Esophagus squamous epithelium (tissue), 5 donors: ENCODE results near the gene C1RL. TPM values are rescaled to one million over a fixed set of nuclear protein-coding genes. Genes with fewer than 3 reads are reported as not detected.

Experiments used
- DNase-seq: peaks from one replicate; lab custom pipeline; 2025; lab: John Stamatoyannopoulos, UW
- H3K27ac ChIP-seq, 4 donors: fragments of 200-600 bp; sonication (generic); one replicate each; pipeline ENCODE4 v1.5.1; 2016 to 2019; ENCODE audit warnings: mild to moderate bottlenecking in 1 of 4
- H3K27me3 ChIP-seq, 4 donors: fragments of 200-600 bp; sonication (generic); 1 replicate in 3 of 4; 2 replicates in 1 of 4; pipeline versions ENCODE4 v1.5.1 to v1.6.0; 2017 to 2021; ENCODE audit warnings: antibody characterized with exemption in 1 of 4
- H3K36me3 ChIP-seq, 3 donors: fragments of 200-600 bp; sonication (generic); one replicate each; pipeline ENCODE4 v1.5.1; 2016 to 2019
- H3K4me1 ChIP-seq, 3 donors: fragments of 200-600 bp; sonication (generic); one replicate each; pipeline ENCODE4 v1.5.1; 2017 to 2019
- H3K4me3 ChIP-seq, 4 donors: fragments of 200-600 bp; sonication (generic); 1 replicate in 3 of 4; 2 replicates in 1 of 4; pipeline ENCODE4 v1.5.1; 2016 to 2019; ENCODE audit warnings: mild to moderate bottlenecking in 2 of 4, moderate library complexity in 1 of 4
- H3K9me3 ChIP-seq, 3 donors: fragments of 200-600 bp; sonication (generic); one replicate each; pipeline ENCODE4 v1.5.1; 2016 to 2019
- CTCF ChIP-seq, 6 experiments: fragments of 450-650 bp in 4 of 6; fragments of 200-600 bp in 2 of 6; sonication (generic) in 2 of 6; IDR thresholded peaks; one replicate each; pipeline ENCODE4 v1.5.1; 2016 to 2019; ENCODE audit warnings: antibody characterized with exemption in 6 of 6, mild to moderate bottlenecking in 4 of 6, moderate library complexity in 4 of 6
- POLR2A ChIP-seq, 4 donors: fragments of 450-650 bp; IDR thresholded peaks; one replicate each; pipeline ENCODE4 v1.6.1; 2017; ENCODE audit warnings: antibody characterized with exemption in 4 of 4, mild to moderate bottlenecking in 4 of 4, moderate library complexity in 3 of 4
- WGBS, 2 donors: methylation state at CpG; one replicate each; pipeline ENCODE4 v1.1.5; 2018; 5-methylcytosine and 5-hydroxymethylcytosine counted together
- intact Hi-C: fragments of 100-400 bp; cut with DNase I; formaldehyde crosslinking; loops from one replicate; pipeline ENCODE4 v1.15.0; 2022
- small RNA-seq, 4 donors: library from RNA; depleted of rRNA; stranded (forward); fragments of <200 nt; gene quantifications; one replicate each; pipeline ENCODE3, GENCODE V24; 2016
- total RNA-seq, 4 donors: library from RNA; depleted of rRNA; stranded (reverse); fragments of >200 nt; gene quantifications; one replicate each; pipeline ENCODE4 v1.1.0, GENCODE V29; 2016
- donor health status: DM: yes; HTN: yes; CAD: no.

Gene C1RL
- total RNA-seq, 4 donors from 2014 or later: 13.0 to 53.2 (median 25.8) TPM

DNA sequence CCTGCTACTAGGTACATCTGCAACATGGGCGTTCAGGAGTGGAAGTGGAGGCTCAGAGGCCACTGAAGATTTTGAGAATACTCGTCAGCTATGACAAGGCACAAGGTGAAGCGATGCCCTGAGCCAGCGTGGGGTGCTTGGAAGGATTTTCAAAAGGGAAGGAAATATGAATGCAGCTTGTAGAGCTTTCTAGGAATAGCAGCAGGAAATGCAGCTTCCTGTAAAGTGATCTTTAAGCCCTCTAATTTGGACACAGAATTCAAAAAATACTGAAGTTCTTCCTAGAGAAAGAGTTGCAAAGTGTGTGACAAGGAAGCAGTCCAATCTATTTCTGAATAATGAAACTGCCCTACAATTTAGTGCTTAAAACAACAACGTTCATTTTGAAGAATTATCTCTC lies 61.7 kb downstream of the C1RL start:
- TF ChIP-seq CTCF (IDR thresholded peaks at IDR 0.05) (no peak), POLR2A (IDR thresholded peaks at IDR 0.05) (no peak)
- intact Hi-C loops: no loop called here
- Histone ChIP-seq H3K9me3 (no peaks in the 10 kb centered on the region), H3K4me3 (no peak overlapping the region), H3K36me3 (no peaks in the 10 kb centered on the region), H3K4me1 (peaks cover 0 to 5% (median 0%) of the 10 kb centered on the region in 3 donors), H3K27me3 (no peaks in the 10 kb centered on the region), H3K27ac (no peak overlapping the region)
- no peak for DNase-seq
- 64 to 69% methylated on average over 4 to 5 of the region's 5 CpGs for WGBS, 2 donors

GRCh38 chr12:7046383-7047105 lies 62.5 kb downstream of the C1RL start:
- Histone ChIP-seq H3K9me3 (no peaks in the 10 kb centered on the region), H3K27me3 (no peaks in the 10 kb centered on the region), H3K4me1 (peaks cover 0 to 5% (median 0%) of the 10 kb centered on the region in 3 donors), H3K4me3 (no peak overlapping the region), H3K36me3 (no peaks in the 10 kb centered on the region), H3K27ac (no peak overlapping the region)
- TF ChIP-seq CTCF (IDR thresholded peaks at IDR 0.05) (no peak), POLR2A (IDR thresholded peaks at IDR 0.05) (no peak)
- no peak for DNase-seq
- intact Hi-C loops: no loop called here
- 74 to 79% methylated on average over 4 of the region's 5 CpGs for WGBS, 2 donors

DNA sequence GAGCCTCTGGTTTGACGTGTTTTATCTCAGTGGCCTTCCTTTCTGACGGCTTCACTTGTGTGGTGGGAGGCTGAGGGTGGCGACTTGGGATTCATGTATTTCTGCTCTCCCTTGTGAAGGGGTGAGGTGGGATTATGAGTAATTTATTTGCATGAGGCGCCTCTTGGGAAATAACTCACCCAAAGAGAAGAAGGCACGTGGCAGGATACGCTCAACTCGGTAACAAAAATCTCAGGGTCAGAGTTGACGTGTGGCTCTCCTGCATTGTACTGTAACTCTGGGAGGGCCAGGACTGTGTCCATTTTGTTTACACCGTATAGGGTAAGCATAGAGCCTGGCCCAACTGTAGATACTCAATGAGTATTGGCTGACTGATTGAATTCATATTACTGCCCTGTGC lies 63.1 kb downstream of the C1RL start:
- Histone ChIP-seq H3K27ac (no peak overlapping the region), H3K4me3 (no peak overlapping the region), H3K4me1 (peaks cover 0 to 5% (median 0%) of the 10 kb centered on the region in 3 donors), H3K36me3 (no peaks in the 10 kb centered on the region), H3K9me3 (no peaks in the 10 kb centered on the region), H3K27me3 (no peaks in the 10 kb centered on the region)
- intact Hi-C loops: no loop called here
- WGBS, 2 donors: 75 to 87% methylated on average over 9 of the region's 9 CpGs
- no peak for TF ChIP-seq POLR2A (IDR thresholded peaks at IDR 0.05)
- TF ChIP-seq CTCF (IDR thresholded peaks at IDR 0.05): no peak
- DNase-seq: no peak

Small RNA genes lying within 50 kb of the gene (small RNA-seq; reads per million reads assigned to genes)
- 0 reads per million in 4 donors for gene RNU6-485P

Other genes with a start within 250 kb of the C1RL start
- 100 to 1,000 TPM; 547 to 938 (median 723) TPM for gene TPI1, start 241.7 kb downstream of the C1RL start, total RNA-seq
- 10 to 100 TPM in 1 of 4 donors, 1 to 10 TPM in 3; 4.3 to 15.8 (median 7.9) TPM for gene SPSB2, start 235.9 kb downstream of the C1RL start, total RNA-seq
- 1 to 10 TPM; 2.3 to 5.9 (median 4.8) TPM for gene LRRC23, start 204.4 kb downstream of the C1RL start, total RNA-seq
- gene ENO2, start 194.6 kb downstream of the C1RL start, total RNA-seq: 1 to 10 TPM; 5.0 to 8.0 (median 5.5) TPM
- 10 to 100 TPM; 12.2 to 28.8 (median 22.2) TPM for gene ATN1, start 181.3 kb downstream of the C1RL start, total RNA-seq
- gene RNU7-1, start 165.4 kb downstream of the C1RL start, total RNA-seq: not detected
- gene C12orf57, start 165.2 kb downstream of the C1RL start, total RNA-seq: 100 to 1,000 TPM; 110 to 377 (median 156) TPM
- gene PTPN6, start 157.9 kb downstream of the C1RL start, total RNA-seq: 10 to 100 TPM; 11.0 to 29.7 (median 21.5) TPM
- 100 to 1,000 TPM; 127 to 259 (median 241) TPM for gene PHB2, start 138.6 kb downstream of the C1RL start, total RNA-seq
- gene EMG1, start 138.3 kb downstream of the C1RL start, total RNA-seq: 10 to 100 TPM; 16.1 to 39.5 (median 36.2) TPM
- 10 to 100 TPM; 27.5 to 46.3 (median 32.7) TPM for gene LPCAT3, start 90.7 kb downstream of the C1RL start, total RNA-seq
- 100 to 1,000 TPM in 2 of 4 donors, 10 to 100 TPM in 2; 25.2 to 375 (median 110) TPM for gene C1S, start 48.5 kb downstream of the C1RL start, total RNA-seq
- gene C1R, start 16.8 kb downstream of the C1RL start, total RNA-seq: 100 to 1,000 TPM in 2 of 4 donors, 10 to 100 TPM in 2; 22.8 to 297 (median 140) TPM
- gene RBP5, start 19.7 kb upstream of the C1RL start, total RNA-seq: 1 to 10 TPM in 1 of 4 donors, under 1 TPM in 1, not detected in 2; 0.53 to 1.3 TPM
- gene CLSTN3, start 21.2 kb upstream of the C1RL start, total RNA-seq: 10 to 100 TPM in 2 of 4 donors, 1 to 10 TPM in 2; 4.8 to 12.4 (median 9.5) TPM
- gene PEX5, start 80.5 kb upstream of the C1RL start, total RNA-seq: 10 to 100 TPM; 15.5 to 38.1 (median 19.9) TPM
- gene ACSM4, start 194.9 kb upstream of the C1RL start, total RNA-seq: not detected